HG02840 (cell line): ENCODE measurements around the gene ADIG.
"Not testable (repeated sequence)": the region's sequence is repeated elsewhere in the genome, so short reads cannot be mapped to it uniquely, and the experiment has no call there.

Experiments used
- ATAC-seq: cut with Tn5 transposase; IDR thresholded peaks from one replicate; pipeline ENCODE4 v1.9.1; 2021; ENCODE audit warnings: mild to moderate bottlenecking, moderate library complexity, moderate number of reproducible peaks; ENCODE audit not compliant: unreplicated experiment, low FRiP score

The ADIG gene

DNA sequence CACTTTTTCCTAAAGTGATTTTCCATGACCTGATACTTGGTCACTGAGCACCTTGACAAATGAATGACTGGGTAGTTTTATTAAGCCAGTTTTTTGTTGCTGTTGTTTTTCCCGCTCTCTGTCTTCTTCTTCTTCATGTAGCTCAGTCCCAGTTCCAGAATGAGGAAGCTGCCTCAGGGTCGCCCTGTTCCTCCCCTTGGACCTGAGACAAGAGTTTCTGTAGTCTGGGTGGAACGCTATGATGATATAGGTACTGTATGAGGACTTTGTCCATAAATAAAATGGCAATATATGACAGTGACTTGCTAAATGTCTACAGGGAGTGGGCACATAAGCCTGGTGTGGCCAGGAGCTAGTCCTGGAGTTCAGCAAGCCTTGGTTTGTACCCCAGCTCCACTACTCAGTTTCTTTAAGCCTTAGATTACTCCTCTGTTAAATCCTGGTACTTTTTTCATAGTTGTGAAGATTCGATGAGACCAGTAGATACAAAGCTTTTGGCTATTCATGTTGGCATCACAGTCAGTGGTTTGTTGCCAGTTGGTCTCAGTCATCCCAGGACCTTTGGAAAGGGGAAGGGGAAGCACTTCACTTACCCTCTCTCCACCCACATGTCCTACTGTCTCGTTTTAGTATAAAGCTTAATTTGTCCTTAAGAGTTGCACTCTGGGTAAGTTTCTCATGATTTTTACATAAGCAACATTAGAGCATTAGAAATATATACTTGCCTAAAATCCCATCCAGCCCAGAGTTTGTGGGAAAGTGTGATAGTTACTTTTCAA, 11.1 kb upstream of the ADIG start:
- ATAC-seq = no peak

DNA sequence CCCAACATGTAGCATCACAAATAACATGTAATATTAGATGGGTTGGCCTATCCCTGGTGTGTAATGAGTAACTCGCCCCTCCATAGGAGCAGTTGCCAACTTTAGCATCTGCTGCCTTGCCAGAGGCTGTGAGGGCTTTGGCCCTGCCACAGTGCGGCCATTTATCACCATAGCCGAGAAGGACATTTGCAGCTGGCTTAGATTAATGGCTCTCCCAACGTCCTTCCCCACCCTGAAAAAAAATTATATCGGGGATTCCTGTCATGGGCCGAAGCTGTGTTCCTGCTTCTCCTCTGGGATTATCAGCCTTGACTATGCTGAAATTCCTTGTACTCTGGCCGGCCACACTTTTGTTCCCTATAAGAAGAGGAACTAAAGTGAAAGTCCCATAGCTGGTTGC, 7.6 kb upstream of the ADIG start:
- ATAC-seq = no peak

DNA sequence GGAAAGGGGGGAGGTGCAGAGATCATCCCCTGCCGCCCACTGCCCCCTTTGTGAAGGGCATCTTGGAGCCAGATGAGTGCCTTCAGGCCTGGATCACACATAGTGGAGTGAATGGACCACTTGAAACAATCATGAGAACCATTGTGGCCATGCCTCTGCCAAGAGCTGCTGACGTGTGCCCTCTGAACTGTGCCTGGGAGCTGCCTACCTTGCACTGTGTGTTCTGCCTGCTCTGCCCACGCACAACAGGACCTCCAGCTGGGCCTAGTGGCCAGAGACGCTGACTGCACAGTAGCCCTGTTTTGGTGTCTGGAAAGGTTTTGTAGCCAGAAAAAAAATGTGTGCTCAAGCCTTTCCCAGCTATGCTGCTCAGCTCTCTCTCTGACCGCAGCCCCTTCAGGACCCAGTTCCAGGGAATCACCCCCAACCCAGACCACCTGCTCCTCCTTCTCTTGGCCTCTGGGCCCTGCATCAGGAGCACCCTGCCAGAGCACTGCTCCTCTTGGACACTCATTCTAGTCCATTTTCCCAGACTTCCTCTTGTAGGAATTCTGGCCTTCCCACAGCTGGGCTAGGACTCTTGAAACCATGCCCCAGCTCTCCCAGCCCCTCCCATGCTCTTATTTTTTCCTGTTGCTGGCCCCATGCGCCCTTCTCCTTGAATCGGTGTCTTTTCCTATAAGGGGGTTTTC, 1.6 kb upstream of the ADIG start:
- no peak for ATAC-seq

DNA sequence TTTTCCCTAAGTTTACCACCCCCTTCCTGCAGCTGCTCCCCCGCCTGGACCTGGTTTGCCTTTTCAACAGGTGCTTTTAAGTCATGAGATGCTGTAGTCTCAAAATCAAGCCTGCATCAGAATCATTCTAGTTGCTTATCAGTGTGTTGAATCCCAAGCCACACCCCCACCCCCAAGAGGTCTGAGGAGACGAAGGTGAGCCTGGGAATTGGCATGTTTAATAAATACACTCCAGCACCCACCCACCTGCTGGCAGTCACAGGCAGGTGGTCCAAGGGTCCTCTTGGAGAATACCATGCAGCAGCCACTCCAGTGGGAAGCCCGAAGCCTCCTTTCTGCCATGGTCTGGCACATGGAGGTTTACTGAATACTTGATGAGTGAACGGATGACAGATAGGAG, 1.1 kb upstream of the ADIG start:
- ATAC-seq = no peak

DNA sequence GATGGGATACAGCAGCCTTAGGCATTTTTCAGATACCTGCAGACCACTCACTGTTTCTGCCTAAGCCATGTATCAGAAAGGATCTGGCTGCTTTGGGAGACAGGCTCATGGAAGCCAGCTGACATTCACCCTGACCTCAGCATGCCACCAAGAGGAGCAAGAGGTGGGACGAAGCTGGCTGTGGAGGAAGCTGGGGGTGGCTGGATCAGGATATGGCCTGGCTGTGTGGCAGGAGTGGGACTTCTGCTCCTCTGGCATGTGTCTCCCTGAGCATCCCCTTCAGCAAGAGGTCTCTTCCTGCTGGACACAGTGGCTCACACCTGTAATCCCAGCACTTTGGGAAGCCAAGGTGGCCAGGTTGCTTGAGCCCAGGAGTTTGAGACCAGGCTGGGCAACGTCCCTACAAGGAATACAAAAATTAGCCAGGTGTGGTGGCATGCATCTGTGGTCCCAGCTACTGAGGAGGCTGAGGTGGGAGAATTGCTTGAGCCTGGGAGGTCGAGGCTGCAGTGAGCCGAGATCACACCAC, 897 bp downstream of the ADIG start:
- ATAC-seq = no peak

DNA sequence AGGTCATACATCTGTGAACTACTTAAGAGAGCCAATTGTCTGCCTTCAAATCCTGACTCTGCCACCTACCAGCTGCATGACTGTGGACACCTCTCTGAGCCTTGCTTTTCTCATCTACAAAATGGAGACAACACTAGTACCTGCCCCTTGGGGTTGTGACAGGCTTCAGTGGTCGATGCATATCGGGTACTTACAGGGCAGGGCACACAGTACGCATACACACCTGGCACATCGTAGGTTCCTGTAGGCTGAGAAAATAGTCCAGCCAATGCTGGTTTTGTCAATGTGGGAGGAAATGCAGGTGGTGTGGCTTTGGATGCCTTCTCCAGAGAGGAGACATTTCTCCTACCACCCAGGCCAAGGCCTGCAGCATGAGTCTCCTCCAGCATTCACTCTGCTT, 2.3 kb downstream of the ADIG start:
- ATAC-seq = no peak

DNA sequence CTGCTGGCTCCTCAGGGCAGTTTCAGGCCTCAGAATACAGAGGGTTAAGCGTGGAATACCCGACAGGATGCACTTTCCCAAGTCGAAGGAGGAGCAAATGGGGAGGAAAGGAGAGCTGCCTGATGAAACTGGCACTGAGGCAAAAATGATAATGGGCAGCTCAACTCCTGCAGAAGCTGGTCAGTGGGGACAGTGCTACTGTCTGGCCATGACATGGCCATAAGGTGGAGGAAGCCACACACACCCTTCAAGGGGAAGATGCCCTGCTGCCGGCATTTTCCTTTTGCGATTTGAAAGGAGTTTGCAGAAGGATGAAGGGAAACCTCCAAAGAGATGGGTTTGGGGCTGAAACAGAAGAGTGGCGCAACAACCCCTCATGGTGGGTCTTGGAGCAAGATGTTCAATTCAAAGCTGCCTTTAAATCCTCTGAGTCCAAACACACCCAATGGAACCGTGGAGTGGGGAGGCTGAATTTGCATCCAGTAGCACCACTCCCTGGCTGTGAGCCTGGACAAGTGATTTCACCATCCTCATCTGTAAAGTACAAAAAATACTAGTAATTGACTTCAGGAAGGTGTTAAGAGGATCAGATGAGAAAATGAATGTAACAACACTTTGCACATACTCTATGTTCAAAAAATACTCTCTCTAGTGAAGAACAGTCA, 3.2 kb downstream of the ADIG start:
- no peak for ATAC-seq

DNA sequence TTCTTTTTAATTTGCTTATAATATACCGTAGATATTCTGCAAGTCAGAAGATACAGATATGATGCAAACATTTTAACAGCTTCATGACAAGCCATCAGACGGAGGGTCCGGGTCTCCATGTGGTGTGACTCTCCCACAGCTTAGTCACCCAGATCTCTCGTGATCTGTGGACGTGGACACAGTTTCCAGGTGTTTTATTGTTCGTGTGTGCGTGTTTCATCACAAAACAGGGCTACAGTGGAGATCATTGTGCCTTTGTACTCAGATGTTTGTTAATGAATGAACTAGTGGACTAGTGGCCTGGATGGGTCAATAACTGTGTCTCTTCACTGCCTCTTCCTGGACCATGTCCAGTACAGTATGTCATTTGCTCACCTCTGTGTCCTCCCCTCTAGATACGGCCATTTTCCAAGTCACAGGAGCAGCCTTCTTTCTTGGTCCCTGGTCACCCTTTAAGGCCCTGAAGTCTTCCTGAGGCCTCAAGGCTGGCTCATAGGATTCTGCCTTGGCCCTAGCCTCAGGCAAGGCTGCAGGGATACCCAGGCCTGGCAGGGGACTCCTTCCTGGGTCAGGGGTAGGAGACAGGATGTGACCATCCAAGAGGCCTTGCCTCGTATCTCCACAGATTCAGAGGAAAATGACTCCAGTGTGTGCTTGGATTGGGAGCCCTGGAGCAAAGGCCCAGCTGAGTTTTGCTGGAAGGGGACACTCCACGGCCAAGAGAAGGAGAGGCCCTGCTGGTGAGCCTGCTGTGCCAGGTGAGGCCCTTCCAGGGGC, 4.6 kb downstream of the ADIG start:
- ATAC-seq = no peak

DNA sequence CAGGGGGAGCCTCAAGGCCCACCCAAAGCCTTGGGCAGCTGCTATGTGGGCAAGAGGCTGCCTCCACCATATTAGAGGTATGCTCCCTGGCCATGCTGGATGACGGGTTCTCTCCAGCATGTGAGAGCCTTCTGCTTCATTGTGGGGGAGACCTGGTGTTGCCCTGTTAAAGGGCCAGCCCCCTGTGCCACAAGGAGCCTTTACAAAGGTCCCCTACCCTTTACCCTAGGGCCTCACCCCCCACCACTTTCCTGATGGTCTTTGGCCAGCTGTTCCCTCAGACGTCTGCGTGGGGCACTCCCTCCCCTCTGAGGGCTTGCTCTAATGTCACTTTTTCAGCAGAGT, 5.2 kb downstream of the ADIG start:
- no peak for ATAC-seq

DNA sequence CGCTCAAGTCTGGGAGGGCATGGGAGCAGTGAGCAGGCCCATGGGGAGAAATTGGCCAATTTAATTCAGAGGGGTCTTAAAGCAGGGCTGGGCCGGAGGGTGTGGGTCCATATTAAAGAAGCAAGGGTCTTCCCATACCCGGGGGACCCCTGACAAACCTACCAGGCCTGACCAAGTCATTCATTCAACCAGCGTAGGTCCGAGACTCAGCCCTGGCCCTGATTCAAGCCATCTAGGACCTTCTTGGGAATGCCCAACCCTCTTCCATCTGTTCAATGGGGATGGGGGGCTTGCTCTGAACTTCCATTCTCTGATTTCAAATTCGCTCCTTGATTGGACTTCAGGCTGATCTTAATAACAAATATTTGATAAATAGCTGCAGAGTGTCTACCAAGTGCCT, 7.3 kb downstream of the ADIG start:
- ATAC-seq = no peak

DNA sequence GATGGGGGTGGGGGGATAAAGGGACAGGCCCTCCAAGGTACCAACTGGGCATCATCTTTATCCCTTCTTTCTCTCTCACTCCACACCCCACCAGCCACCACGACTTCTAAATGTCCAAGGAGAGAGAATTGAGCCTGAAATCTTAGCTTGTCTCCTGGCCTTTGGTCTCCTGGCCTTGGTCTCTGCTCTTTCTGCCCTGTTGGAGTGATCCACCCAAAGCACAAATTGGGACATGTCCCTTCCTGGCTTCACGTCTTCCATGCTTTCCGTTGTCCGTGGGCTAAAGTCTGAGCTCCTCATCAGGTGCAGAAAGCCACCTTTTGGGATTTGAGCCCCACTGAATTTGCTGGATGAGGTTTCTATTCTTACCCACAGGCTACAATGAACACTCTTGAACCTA, 8.4 kb downstream of the ADIG start:
- ATAC-seq = no peak

DNA sequence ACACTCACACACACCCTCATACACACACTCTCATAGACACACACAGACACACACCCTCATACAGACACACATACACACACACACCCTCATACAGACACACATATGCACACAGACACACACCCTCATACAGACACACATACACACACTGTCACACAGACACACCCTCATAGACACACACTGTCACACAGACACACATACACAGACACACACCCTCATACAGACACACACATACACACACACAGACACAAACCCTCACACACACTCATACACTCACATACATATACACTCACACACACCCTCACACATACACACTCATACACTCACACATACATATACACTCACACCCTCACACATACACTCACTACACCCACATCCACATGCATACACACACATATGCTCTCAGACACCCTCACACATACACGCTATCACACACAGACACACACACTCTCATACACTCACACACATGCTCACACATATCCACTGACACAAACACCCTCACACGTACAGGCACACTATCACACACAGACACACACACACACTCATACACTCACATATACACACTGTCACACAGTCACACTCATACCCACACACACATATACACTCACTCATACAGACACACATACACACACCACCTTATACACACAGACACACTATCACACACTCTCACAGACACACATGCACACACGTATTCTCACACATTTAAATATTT, 9.1 kb downstream of the ADIG start:
- no peak for ATAC-seq

DNA sequence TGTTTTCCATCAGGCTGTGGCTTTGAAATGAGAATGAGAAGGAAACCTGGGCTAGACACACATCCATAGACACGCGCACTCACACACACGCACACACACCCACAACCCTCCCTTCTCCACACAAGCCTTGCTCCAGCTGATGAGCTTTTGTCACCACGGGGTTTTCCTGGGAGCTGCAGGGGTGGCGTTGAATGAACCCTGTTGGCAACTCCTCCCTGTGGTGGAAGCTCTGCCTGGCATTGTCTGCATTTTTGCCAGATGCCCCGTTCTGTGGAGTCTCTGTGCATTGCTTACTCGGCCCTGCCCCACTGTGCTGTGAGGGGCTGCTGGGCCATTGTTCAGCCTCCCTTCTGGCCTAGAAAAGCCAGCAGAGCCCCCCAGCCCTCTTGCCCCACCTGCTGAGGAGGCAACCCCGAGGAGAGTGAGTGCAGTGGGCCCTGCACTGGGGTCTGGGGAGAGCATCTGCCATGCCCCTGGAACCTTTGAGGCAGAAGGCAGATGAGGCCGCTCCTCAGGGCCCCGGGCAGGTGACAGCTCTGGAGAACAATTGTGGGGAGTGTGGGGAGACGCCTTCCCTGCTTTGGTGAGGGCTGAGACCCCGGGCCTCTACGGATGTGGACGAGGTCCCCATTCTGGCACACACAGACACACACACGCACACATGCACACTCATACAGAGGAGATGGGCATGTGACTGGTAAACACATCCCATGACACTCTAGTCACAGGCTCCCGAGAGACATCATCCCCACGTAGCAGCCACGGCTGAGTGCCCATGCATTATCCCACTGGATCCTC, 9.9 kb downstream of the ADIG start:
- no peak for ATAC-seq

DNA sequence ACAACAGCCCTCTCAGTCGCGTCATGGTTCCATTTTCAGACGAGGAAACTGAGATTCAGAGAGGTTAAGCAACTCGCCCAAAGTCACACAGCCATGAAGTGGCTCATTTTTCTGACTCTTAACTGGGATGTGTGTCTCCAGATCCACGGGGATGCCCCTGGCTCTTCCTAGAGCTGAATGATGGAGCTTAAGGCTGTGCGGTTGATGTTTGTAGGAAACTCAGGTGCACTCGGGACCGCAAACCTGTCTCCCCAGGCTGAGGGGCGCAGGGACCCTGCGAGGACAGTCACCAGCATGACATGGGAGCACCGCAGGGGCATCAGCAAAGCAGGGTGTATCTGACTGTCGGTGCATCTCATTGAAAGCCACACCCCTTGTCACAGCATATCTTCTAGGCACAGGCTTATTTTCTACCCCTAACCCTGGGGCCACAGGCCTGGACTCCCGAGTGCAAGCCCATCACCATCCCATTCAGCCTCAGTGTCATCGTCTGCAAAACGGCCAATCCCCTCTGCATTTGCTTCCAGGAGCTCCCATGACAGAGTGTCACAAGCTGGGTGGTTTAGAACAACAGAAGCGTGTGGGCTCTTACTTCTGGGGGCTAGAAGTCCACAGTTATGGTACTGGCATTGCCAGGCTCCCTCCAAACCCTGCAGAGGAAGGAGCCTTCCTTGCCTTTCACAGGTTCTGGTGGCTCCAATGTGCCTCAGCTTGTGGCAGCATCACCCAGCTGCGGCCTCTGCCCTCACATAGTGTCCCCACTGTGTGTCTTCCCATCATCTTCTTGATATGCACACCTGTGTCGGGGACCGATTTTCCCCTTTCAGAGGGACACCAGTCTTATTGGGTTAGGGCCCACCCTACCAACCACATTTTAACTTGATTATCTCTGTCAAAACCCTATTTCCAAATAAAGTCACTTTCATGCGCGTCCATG, 10.7 kb downstream of the ADIG start:
- no peak for ATAC-seq

DNA sequence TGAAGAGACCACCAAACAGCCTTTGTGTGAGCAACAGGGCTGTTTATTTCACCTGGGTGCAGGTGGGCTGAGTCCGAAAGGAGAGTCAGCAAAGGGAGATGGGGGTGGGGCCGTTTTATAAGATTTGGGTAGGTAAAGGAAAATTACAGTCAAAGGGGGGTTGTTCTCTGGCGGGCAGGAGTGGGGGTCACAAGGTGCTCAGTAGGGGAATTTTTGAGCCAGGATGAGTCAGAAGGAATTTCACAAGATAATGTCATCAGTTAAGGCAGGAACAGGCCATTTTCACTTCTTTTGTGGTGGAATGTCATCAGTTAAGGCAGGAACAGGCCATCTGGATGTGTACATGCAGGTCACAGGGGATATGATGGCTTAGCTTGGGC, 11.4 kb downstream of the ADIG start:
- ATAC-seq = not testable (repeated sequence)

DNA sequence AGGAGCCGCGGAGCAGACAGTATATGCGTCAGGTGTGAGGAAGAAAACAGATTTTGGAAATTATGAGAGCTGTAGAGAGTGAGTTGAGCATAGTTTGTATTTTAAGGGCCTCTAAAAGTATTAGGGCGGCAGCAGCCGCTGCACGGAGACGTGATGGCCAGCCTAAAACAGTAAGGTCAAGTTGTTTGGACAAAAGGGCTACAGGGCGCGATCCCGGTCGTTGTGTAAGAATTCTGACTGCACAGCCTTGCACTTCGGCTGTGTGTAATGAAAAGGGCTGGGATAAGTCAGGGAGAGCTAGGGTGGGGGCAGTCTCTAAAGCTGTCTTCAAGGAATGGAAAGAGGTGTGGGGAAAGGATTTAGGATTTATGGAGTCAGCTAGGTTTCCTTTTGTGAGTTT, 13.3 kb downstream of the ADIG start:
- ATAC-seq = not testable (repeated sequence)

DNA sequence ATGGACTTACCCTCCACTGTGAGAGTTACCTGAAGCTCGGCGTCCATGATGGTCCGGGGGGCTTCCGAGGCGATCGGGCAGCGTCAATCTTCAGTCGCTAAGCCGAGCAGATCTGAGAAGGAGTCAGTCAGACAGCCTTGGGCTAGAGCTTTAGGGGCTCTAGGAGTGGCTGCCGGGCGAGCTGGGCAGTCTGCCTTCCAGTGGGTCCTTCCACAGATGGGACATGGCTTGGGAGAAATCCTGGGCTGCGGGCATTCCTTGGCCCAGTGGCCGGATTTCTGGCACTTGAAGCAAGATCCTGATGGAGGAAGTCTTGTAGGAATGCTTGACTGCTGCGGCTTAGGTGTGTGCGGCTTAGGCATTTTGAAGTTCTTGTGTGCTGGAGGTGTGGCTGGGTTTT, 14.9 kb downstream of the ADIG start:
- ATAC-seq = not testable (repeated sequence)

DNA sequence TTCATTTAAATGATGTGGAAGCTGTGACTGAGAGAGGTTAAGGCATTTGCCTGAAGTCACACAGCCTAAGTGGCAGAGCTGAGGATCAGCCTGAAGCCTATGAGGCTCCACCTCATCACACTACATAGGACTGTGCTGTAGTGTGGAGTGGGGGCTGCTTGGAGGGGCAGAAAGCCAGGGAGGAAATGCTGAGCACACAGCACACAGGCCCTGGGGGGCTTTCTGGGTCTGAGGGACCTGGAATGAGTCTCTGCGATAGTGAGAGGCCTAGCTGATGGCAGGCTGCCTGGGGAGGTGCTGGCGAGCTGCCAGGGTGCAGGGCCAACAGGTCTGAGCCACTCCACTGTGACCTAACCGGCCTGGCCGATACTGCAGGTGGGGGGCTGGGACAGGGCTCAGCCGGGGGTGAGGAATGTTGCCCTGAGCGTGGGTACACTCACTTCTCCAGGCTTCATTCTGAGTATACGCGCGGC, 18.4 kb downstream of the ADIG start:
- no peak for ATAC-seq
